ENCODE data around the gene PHLDA2. TPM values are rescaled to one million over a fixed set of nuclear protein-coding genes. Genes with fewer than 3 reads are reported as not detected.

PHLDA2 gene
- polyA plus RNA-seq, 1 donor (not counting 4 experiments of a cell fraction or from before 2014, with no cell fraction given), result 24.3 TPM

GRCh38 chr11:2881981-2882375 is 47.2 kb downstream of the PHLDA2 start:
- Histone ChIP-seq H3K9me1 (ENCODE audit: control insufficient read depth, extremely low read depth, insufficient read depth, low read length) (no peaks in the 10 kb centered on the region), H3K79me2 (ENCODE audit: control insufficient read depth, insufficient read depth, low read length) (no peaks in the 10 kb centered on the region), H3K4me3 (ENCODE audit: control insufficient read depth in 2 of 3, extremely low read depth in 1 of 3, insufficient read depth in 2 of 3, low read depth in 1 of 3, low read length in 3 of 3) (no peak overlapping the region), H3K36me3 (ENCODE audit: control insufficient read depth in 2 of 2, extremely low read depth in 1 of 2, insufficient read depth in 2 of 2, low read length in 2 of 2) (no peaks in the 10 kb centered on the region), H3K4me2 (ENCODE audit: control insufficient read depth, extremely low read depth, insufficient read depth, low read depth, low read length) (no peak overlapping the region), H3K27ac (ENCODE audit: control insufficient read depth, insufficient read depth, low read length) (no peak overlapping the region), H3K9ac (ENCODE audit: control insufficient read depth, extremely low read depth, insufficient read depth, low read length) (no peak overlapping the region), H2AFZ (ENCODE audit: control insufficient read depth, low read length) (no peak overlapping the region), H3K27me3 (ENCODE audit: control insufficient read depth, extremely low read depth, insufficient read depth, low read length) (peaks cover 61% of the 10 kb centered on the region), H3K4me1 (ENCODE audit: control insufficient read depth, extremely low read depth, insufficient read depth, low read length) (peaks cover 4% of the 10 kb centered on the region), H3K9me3 (ENCODE audit: control insufficient read depth, low read depth, low read length) (no peaks in the 10 kb centered on the region), H4K20me1 (ENCODE audit: control insufficient read depth, extremely low read depth, insufficient read depth, low read length) (no peaks in the 10 kb centered on the region)
- DNase-seq (ENCODE audit: low read depth, low spot score) (no peak), FAIRE-seq (no peak)
- TF ChIP-seq CTCF (optimal IDR thresholded peaks at IDR 0.05 in 1 of 3, IDR thresholded peaks at IDR 0.05 in 1 of 3, conservative IDR thresholded peaks at IDR 0.05 in 1 of 3; ENCODE audit: extremely low read depth in 1 of 3, insufficient read depth in 2 of 3, low read length in 3 of 3) (no peak), EZH2 (IDR thresholded peaks at IDR 0.05; ENCODE audit: low read length) (no peak)
- dilution Hi-C loops (cut with MboI; ENCODE audit: extremely low pct_ligation_motif_present, low sequenced_read_pairs), result no loop called here

- H3K79me2 ChIP-seq (ENCODE audit: control insufficient read depth, insufficient read depth, low read length), result no peaks in the 10 kb centered on the region
Measured at GRCh38 chr11:2881076-2881980, 47.9 kb downstream of the PHLDA2 start.

More at GRCh38 chr11:2881076-2881980, 47.9 kb downstream of the PHLDA2 start:
- Histone ChIP-seq H3K9ac (ENCODE audit: control insufficient read depth, extremely low read depth, insufficient read depth, low read length) (no peak overlapping the region), H3K9me1 (ENCODE audit: control insufficient read depth, extremely low read depth, insufficient read depth, low read length) (no peaks in the 10 kb centered on the region), H3K4me3 (ENCODE audit: control insufficient read depth in 2 of 3, extremely low read depth in 1 of 3, insufficient read depth in 2 of 3, low read depth in 1 of 3, low read length in 3 of 3) (no peak overlapping the region), H3K4me1 (ENCODE audit: control insufficient read depth, extremely low read depth, insufficient read depth, low read length) (peaks cover 4% of the 10 kb centered on the region), H3K36me3 (ENCODE audit: control insufficient read depth in 2 of 2, extremely low read depth in 1 of 2, insufficient read depth in 2 of 2, low read length in 2 of 2) (no peaks in the 10 kb centered on the region), H3K9me3 (ENCODE audit: control insufficient read depth, low read depth, low read length) (no peaks in the 10 kb centered on the region), H4K20me1 (ENCODE audit: control insufficient read depth, extremely low read depth, insufficient read depth, low read length) (no peaks in the 10 kb centered on the region), H3K27ac (ENCODE audit: control insufficient read depth, insufficient read depth, low read length) (no peak overlapping the region), H3K4me2 (ENCODE audit: control insufficient read depth, extremely low read depth, insufficient read depth, low read depth, low read length) (no peak overlapping the region), H3K27me3 (ENCODE audit: control insufficient read depth, extremely low read depth, insufficient read depth, low read length) (peaks cover 57% of the 10 kb centered on the region), H2AFZ (ENCODE audit: control insufficient read depth, low read length) (no peak overlapping the region)
- dilution Hi-C loops (cut with MboI; ENCODE audit: extremely low pct_ligation_motif_present, low sequenced_read_pairs), result no loop called here
- FAIRE-seq, result no peak
- TF ChIP-seq EZH2 (IDR thresholded peaks at IDR 0.05; ENCODE audit: low read length) (no peak), CTCF (optimal IDR thresholded peaks at IDR 0.05 in 1 of 3, IDR thresholded peaks at IDR 0.05 in 1 of 3, conservative IDR thresholded peaks at IDR 0.05 in 1 of 3; ENCODE audit: extremely low read depth in 1 of 3, insufficient read depth in 2 of 3, low read length in 3 of 3) (no peak)
- DNase-seq (ENCODE audit: low read depth, low spot score), result no peak

Measured in keratinocyte (primary cell).